Astrocyte (in vitro differentiated cells and primary cell): ENCODE results near the gene ZNF555. TPM values are rescaled to one million over a fixed set of nuclear protein-coding genes. Genes with fewer than 3 reads are reported as not detected.
"Not testable (repeated sequence)": the region's sequence is repeated elsewhere in the genome, so short reads cannot be mapped to it uniquely, and the experiment has no call there.

ENCODE experiments used
- DNase-seq: peaks from one replicate; pipeline ENCODE4 v3.0.0-alpha.2; 2010; ENCODE audit warnings: low read depth
- FAIRE-seq: peaks from 2 replicates; lab custom pipeline; 2011; peaks lifted over from hg19 to GRCh38; lab: Jason Lieb, UNC
- H2AFZ ChIP-seq: 2 replicates; pipeline ENCODE4 v1.6.0; 2012; ENCODE audit warnings: low read depth, low read length, inconsistent platforms
- H3K27ac ChIP-seq: 2 replicates; pipeline ENCODE4 v1.5.1; 2011; ENCODE audit warnings: low read depth, low read length, inconsistent platforms
- H3K27me3 ChIP-seq: 2 replicates; pipeline ENCODE4 v1.6.0; 2011; ENCODE audit warnings: low read length, inconsistent platforms; ENCODE audit not compliant: insufficient read depth
- H3K36me3 ChIP-seq: 2 replicates; pipeline ENCODE4 v1.5.1; 2011; ENCODE audit warnings: low read length, inconsistent platforms; ENCODE audit not compliant: insufficient read depth
- H3K4me1 ChIP-seq: 2 replicates; pipeline ENCODE4 v1.5.1; 2011; ENCODE audit warnings: low read length, inconsistent platforms; ENCODE audit not compliant: insufficient read depth
- H3K4me2 ChIP-seq: 2 replicates; pipeline ENCODE4 v1.6.0; 2012; ENCODE audit warnings: low read length, inconsistent platforms
- H3K4me3 ChIP-seq: 2 replicates; pipeline ENCODE4 v1.5.1; 2011; ENCODE audit warnings: low read depth, mild to moderate bottlenecking, low read length, inconsistent platforms; ENCODE audit not compliant: insufficient read depth
- H3K79me2 ChIP-seq: 2 replicates; pipeline ENCODE4 v1.6.0; 2012; ENCODE audit warnings: mild to moderate bottlenecking, low read length, inconsistent platforms; ENCODE audit not compliant: insufficient read depth
- H3K9ac ChIP-seq: 2 replicates; pipeline ENCODE4 v1.6.0; 2012; ENCODE audit warnings: mild to moderate bottlenecking, low read length, inconsistent platforms
- H3K9me3 ChIP-seq: 2 replicates; pipeline ENCODE4 v1.5.1; 2012; ENCODE audit warnings: low read depth, mild to moderate bottlenecking, low read length, inconsistent platforms; ENCODE audit not compliant: insufficient read depth
- H4K20me1 ChIP-seq: 2 replicates; pipeline ENCODE4 v1.6.0; 2012; ENCODE audit warnings: low read length, inconsistent platforms; ENCODE audit not compliant: insufficient read depth
- H3K27ac Mint-ChIP-seq: one replicate; pipeline ENCODE4 v1.8.0; 2021; ENCODE audit warnings: mild to moderate bottlenecking, mixed read lengths; ENCODE audit not compliant: unreplicated experiment
- H3K27me3 Mint-ChIP-seq: one replicate; pipeline ENCODE4 v1.8.0; 2021; ENCODE audit warnings: low read depth, mixed read lengths; ENCODE audit not compliant: unreplicated experiment
- H3K36me3 Mint-ChIP-seq: one replicate; pipeline ENCODE4 v1.8.0; 2021; ENCODE audit warnings: low read depth, mixed read lengths; ENCODE audit not compliant: unreplicated experiment
- H3K4me1 Mint-ChIP-seq: one replicate; pipeline ENCODE4 v1.8.0; 2021; ENCODE audit warnings: low read depth, mixed read lengths; ENCODE audit not compliant: unreplicated experiment
- H3K4me3 Mint-ChIP-seq: one replicate; pipeline ENCODE4 v1.8.0; 2021; ENCODE audit warnings: mild to moderate bottlenecking, moderate library complexity, mixed read lengths; ENCODE audit not compliant: unreplicated experiment
- H3K9me3 Mint-ChIP-seq: one replicate; pipeline ENCODE4 v1.8.0; 2021; ENCODE audit warnings: mild to moderate bottlenecking, mixed read lengths; ENCODE audit not compliant: unreplicated experiment
- CTCF ChIP-seq: IDR thresholded peaks from 2 replicates; pipeline ENCODE4 v1.5.1; 2011; ENCODE audit warnings: low read depth, mild to moderate bottlenecking, inconsistent platforms, low read length, moderate library complexity; ENCODE audit not compliant: insufficient read depth
- EZH2 ChIP-seq: IDR thresholded peaks from 2 replicates; pipeline ENCODE4 v1.6.1; 2012; ENCODE audit warnings: mild to moderate bottlenecking, low read length, inconsistent platforms; ENCODE audit not compliant: insufficient read depth
- total RNA-seq: library from RNA; stranded (reverse); gene quantifications from 2 replicates; pipeline ENCODE4 v1.2.1, GENCODE V29; 2021

The ZNF555 gene
- total RNA-seq, 1 donor from 2014 or later, result 6.0 TPM

- Histone ChIP-seq H3K27ac (no peak within 1 kb of the TSS), H3K9ac (no peak within 1 kb of the TSS), H3K4me2 (no peak within 1 kb of the TSS), H3K4me1 (no peaks in the 10 kb centered on the region), H2AFZ (no peak within 1 kb of the TSS), H3K79me2 (no peaks in the 10 kb centered on the region), H4K20me1 (no peaks in the 10 kb centered on the region), H3K27me3 (no peaks in the 10 kb centered on the region), H3K36me3 (no peaks in the 10 kb centered on the region), H3K9me3 (peaks cover 3% of the 10 kb centered on the region), H3K4me3 (no peak within 1 kb of the TSS)
- Mint-ChIP-seq H3K27me3 (peaks cover 5% of the 10 kb centered on the region), H3K4me1 (no peaks in the 10 kb centered on the region), H3K4me3 (peak within 1 kb of the TSS; percentile 14), H3K27ac (no peak within 1 kb of the TSS), H3K9me3 (peaks cover 23% of the 10 kb centered on the region), H3K36me3 (no peaks in the 10 kb centered on the region)
- DNase-seq (no peak), FAIRE-seq (no peak)
- TF ChIP-seq CTCF (no peak), EZH2 (no peak)
Observed at GRCh38 chr19:2867025-2867991, 26.0 kb downstream of the ZNF555 start, which contains the start of gene ZNF556. Gene ZNF556 (plus strand): TSS chr19:2867335. CDS start chr19:2867422, 87 bp downstream.

DNA sequence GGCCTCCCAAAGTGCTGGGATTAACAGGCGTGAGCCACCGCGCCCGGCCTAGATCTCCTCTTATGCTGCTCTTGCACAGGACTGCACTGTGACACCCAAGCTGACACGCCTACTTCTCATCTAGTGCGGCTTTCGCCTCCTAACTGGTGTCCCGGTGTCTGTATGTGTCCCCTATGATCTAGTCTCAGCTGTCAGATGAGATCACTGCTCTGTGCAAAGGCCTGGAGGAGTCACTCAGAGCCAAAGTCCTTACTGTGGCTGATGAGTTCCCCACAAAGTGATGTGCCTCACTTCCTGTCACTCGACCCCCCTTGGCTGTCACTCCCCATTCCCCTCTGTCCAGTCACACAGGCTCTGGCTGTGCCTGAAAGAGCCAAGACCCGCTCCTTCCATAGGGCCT is 28.3 kb downstream of the ZNF555 start:
- FAIRE-seq (no peak), DNase-seq (no peak)
- Mint-ChIP-seq H3K4me3 (no peak overlapping the region), H3K4me1 (no peaks in the 10 kb centered on the region), H3K9me3 (peaks cover 20% of the 10 kb centered on the region), H3K27me3 (peaks cover 5% of the 10 kb centered on the region), H3K27ac (no peak overlapping the region), H3K36me3 (no peaks in the 10 kb centered on the region)
- H3K27me3 ChIP-seq, result no peaks in the 10 kb centered on the region
- no peak overlapping the region for H3K4me2 ChIP-seq
- no peak overlapping the region for H2AFZ ChIP-seq
- no peaks in the 10 kb centered on the region for H3K36me3 ChIP-seq
- no peak for TF ChIP-seq EZH2
- no peak for TF ChIP-seq CTCF
- no peak overlapping the region for H3K27ac ChIP-seq
- H4K20me1 ChIP-seq, result no peaks in the 10 kb centered on the region
- H3K9me3 ChIP-seq, result no peaks in the 10 kb centered on the region
- no peaks in the 10 kb centered on the region for H3K79me2 ChIP-seq
- no peak overlapping the region for H3K9ac ChIP-seq
- H3K4me1 ChIP-seq, result no peaks in the 10 kb centered on the region
- no peak overlapping the region for H3K4me3 ChIP-seq

DNA sequence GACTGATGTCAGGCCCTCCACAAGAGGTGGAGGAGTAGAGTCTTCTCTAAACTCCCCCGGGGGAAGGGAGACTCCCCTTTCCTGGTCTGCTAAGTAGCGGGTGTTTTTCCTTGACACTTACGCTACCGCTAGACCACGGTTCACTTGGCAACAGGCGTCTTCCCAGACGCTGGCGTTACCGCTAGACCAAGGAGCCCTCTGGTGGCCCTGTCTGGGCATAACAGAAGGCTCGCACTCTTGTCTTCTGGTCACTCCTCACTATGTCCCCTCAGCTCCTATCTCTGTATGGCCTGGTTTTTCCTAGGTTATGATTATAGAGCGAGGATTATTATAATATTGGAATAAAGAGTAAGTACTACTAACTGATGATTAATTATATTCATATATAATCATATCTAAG is 30.9 kb downstream of the ZNF555 start:
- H3K27me3 Mint-ChIP-seq, H3K27ac Mint-ChIP-seq, H3K36me3 Mint-ChIP-seq, H3K27me3 ChIP-seq, H3K4me1 ChIP-seq, H3K4me2 ChIP-seq, H3K36me3 ChIP-seq, H4K20me1 ChIP-seq, H3K27ac ChIP-seq, H3K9me3 ChIP-seq, FAIRE-seq, H3K4me1 Mint-ChIP-seq, H3K4me3 Mint-ChIP-seq, H3K79me2 ChIP-seq, H2AFZ ChIP-seq, H3K4me3 ChIP-seq, H3K9ac ChIP-seq, DNase-seq: not testable (repeated sequence)
- peaks cover 22% of the 10 kb centered on the region for H3K9me3 Mint-ChIP-seq
